Stimulated activated CD8-positive, alpha-beta memory T cell treated with anti-CD3 and anti-CD28 coated beads, Interleukin-4, amount 100 ng/mL, for 48 hours (primary cell): ENCODE results near the gene ARHGAP35.
"Not testable (repeated sequence)": the region's sequence is repeated elsewhere in the genome, so short reads cannot be mapped to it uniquely, and the experiment has no call there.

Source experiments
- DNase-seq: peaks from one replicate; pipeline ENCODE4 v3.0.0-alpha.2; 2020

The ARHGAP35 gene

GRCh38 chr19:46860846-46861690 lies at the start of gene ARHGAP35:
ARHGAP35 (plus strand) TSS chr19:46860997; CDS start chr19:46918676, 57,679 bp downstream.
- no peak for DNase-seq

DNA sequence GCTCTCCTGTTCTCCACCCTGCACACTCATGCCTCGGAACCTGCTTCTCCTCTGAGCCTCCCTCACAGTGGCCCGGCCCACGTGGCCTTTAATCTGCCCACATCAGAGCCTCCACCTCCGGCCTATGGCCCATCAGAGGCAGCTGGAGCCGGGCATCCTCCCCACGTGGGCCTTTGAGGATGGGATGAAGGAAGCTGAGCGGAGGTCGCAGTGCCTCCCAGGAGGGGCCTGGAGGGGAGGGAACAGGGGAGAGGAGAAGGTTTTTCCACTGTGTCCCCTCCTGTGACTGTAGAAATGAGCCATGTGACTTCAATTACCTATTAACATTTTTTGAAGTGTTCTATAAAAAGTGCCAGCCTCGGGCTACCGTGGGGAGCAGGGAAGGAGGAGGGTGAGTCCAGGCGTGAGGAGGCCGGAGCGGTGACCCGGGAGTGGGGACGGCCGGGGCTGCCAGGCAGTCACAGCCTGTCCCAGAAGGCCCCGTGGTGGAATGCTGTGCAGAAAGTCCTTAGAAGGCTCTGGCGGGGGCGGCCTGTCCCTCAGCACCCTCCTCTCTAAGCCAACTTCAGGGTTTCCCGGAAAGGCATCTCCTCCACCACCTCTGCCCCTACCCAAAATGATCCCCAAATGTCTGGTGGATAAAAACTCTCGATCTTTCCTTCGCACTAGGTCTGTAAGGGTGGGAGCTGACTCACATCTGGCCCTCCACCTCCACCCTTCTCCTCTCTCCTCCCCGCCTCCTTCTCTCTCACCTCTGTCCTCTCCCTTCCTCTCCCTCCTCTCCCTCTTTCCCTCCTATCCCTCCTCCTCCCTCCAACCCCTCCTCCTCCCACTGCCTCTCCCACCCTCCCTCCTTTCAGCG lies 47.6 kb upstream of the ARHGAP35 start:
- DNase-seq, result no peak

GRCh38 chr19:46813839-46814358 lies 46.9 kb upstream of the ARHGAP35 start:
- DNase-seq, result no peak

DNA sequence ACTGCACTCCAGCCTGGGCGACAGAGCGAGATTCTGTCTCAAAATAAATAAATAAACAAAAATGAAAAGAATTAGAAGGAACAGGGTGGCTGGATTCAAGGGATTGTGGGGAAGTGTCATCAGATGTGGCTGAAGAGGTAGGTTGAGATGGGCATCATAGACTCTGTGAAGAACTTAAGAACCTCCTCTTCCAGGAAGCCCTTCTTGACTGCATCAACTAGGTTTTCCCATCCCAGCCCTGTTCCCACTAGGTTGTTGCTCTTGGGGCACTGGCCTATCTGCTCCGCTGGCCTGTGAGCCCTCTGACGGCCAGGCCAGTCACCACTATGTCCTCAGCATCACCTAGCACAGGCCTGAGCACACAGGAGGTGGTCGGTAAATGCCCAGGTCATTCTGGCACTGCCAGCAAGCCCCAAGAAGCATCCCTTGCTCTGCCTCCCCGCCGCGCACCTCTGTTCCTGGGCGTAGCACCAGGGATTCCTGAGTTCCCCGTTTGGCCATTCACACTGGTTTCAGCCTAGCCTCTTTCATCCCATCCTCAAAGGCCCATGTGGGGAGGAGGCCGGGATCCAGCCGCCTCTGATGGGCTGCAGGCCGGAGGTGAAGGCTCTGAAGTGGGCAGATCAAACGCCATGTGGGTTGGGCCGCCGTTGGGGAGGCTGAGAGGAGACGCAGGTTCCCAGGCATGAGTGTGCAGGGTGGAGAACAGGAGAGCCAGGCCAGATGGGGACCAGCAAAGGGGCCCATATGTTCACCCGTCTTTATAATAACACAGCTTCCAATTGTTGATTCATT lies 44.8 kb upstream of the ARHGAP35 start:
- DNase-seq, result no peak

DNA sequence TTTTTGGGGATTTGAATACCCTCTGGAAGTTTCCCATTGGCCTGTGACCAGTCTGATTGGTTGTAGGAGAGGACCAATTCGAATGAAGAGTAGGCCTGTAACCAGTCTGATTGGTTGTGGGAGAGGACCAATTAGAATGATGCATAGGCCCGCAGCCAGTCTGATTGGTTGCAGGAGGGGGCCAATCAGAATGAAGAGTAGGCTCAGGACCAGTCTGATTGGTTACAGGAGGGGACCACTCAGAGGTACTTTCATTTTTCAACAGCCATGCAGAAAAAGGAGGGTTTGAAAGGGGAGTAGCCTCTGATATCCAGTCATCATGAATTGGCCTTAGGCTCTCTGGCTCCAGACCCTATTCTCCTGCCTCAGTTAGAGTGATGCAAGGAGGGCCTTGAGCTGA lies 42.0 kb upstream of the ARHGAP35 start:
- peak; percentile 37 for DNase-seq

DNA sequence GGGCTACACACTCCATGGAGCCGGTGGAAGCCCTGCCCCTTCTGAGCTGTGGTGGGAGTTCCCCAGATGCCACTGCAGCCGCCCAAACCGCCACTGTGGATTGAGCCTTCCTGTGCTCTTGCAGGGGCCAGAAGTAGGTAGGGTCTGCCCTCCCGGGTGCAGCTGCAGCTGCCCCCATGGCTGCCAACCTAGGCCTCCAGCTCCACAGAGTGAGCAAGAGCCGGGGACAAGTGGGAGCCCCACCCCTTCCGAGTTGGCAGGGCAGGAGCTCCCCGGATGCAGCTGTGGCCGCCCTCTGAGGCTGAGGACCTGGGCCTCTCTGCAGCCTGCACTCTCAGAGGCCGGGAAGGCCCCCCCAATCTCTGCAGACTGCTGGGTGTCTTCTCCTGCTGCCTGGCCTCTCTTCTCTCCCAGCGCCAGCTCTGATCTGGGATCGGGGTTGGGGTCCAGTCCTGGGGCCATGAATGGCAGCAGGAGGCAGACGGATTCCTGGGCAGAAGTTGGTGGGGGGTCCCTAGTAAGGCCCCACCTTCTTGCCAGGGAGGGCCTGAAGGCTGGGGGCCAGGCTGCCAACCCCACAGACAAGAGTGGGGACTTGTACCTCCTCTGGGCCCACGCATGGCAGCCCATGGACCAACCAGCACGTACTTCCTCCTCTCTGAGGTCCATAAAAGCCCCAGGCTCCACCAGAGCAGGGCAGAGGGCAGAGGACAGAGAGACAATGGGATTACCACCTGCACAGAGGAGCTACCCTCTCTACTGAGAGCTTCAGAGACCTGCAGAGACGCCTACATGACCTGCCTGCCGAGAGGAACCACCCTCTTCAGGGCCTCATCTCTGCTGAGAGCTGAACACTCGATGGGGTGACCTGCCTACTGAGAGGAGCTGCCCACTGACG lies 39.0 kb upstream of the ARHGAP35 start:
- peak; percentile 71 for DNase-seq

- DNase-seq, result not testable (repeated sequence)
These were observed 38.4 kb upstream of the ARHGAP35 start for GRCh38 chr19:46822410-46822787.

DNA sequence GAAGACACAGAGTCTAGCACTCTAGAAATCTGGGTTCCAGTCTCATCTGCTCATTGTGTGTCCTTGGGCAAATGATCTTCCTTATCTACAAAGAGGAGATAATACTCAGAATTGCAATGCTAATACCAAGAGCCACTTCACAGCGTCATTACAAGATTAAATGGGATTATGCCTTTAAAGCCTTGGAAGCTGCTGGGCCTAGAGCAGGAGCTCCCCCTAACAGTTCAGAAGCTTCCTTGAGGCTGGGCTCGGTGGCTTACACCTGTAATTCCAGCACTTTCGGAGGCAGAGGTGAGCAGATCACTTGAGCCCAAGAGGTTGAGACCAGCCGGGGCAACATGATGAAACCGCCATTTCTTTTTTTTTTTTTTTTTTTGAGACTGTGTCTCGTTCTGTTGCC lies 37.7 kb upstream of the ARHGAP35 start:
- no peak for DNase-seq

DNA sequence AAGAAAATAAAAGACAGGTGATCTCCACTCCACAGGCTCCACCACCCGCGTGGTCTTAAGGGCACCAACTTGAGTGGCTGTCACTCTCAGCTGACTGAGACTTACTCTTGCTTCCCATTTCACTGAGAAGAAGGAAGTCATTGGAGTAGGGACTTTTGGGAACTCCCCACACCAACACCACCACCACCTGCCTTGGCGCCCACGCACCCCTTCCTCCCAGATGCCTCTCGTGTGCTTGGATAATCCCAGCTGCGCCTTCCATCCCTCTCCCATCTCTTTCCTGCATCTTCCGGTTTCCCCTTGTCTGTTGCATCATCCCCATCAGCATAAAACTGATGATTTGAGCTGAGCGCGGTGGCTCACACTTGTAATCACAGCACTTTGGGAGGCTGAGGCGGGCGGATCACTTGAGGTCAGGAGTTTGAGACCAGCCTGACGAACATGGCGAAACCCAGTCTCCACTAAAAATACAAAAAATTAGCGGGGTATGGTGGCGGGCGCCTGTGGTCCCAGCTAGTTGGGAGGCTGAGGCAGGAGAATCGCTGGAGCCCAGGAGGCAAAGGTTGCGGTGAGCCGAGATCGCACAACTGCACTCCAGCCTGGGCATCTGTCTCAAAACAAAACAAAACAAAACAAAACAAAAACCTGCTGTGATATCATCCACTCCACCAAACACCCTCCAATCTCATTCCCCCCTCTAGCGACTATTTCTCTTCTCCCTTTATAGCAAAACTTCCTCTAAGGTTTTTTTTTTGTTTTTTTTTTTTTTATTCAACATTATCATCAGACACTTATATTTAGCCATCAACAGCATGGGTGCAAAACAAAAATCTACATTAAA lies 35.7 kb upstream of the ARHGAP35 start:
- no peak for DNase-seq

DNA sequence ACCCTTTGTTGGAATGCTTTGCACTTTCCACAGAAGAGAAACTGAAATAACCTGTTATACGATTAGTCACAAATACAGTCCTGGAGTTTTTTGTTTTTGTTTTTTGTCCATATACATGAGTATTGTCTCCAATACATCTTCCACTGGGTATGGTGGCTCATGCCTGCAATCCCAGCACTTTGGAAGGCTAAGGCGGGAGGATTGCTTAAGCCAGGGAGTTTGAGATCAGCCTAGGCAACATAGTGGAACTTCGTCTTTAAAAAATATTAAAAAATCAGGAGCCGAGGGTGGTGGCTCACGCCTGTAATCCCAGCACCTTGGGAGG lies 35.1 kb upstream of the ARHGAP35 start:
- DNase-seq, result no peak

GRCh38 chr19:46828484-46828883 lies 32.3 kb upstream of the ARHGAP35 start:
- peak; percentile 74 for DNase-seq

DNA sequence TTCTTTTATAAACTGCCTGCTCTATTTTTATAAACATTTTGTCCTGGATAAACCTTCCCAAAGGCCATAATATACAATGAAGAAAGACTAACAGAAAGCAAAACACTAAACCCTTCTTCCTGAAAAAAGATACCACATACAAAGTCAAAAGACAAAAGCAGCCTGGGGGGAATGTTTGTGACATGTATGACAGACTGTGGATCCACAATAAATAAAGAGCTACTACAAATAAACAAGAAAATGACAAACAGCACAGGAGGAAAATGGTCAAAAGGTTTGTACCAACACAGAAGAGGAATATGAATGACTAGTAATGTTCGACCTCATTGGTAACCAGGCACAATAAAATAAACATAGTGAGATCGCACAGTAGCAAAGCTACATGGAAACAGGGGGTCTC lies 29.9 kb upstream of the ARHGAP35 start:
- no peak for DNase-seq

DNA sequence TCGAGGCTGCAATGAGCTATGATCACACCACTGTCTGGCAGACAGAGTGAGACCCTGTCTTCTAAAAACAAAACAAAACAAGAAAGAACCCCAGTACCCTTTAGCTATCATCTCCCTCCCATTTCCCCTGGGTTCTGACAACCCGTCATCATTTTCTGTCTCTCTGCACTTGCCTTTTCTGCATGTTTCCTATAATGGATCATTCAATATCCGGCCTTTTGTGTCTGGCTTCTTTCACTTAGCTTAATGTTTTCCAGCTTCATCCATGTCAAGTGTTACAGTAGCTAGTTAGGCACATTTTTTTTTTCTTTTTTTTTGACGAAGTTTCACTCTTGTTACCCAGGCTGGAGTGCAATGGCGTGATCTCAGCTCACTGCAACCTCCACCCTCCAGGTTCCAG lies 26.7 kb upstream of the ARHGAP35 start:
- DNase-seq, result no peak

DNA sequence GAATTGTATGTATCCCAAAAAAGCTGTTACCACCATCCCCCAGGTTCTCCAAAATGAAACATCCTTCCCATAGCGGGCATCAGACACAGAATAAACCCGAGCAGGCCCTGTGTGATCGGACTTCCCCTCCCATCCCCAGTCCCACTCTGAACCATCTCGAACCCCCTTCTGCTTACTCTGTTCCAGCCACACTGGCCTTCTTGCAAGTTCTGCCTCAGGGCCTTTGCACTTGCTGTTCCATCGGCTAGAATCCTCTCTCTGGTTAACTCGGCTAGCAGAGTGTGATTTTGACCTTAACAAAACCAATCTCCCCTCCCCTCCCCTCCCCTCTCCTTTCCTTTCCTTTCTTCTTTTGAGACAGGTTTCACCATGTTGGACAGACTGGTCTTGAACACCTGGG lies 25.8 kb upstream of the ARHGAP35 start:
- DNase-seq, result no peak

DNA sequence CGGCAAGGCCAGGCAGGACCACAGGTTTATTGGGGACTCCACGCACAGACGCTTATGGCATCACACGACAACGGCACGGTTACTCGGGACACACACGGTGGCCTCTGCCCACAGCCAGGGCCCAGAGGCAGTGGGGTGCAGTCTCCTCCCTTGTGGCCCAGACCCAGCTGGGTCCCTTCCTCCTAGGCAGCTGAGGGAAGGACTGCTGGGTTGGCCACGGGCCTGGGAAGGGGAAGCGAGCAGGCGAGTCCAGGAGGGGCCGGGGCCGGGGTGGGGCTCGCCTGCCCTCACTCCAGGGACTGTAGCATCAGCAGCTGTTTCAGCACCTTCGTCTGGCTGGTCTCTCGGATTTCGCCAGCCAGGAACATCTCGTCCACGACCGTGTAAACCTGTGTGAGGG lies 22.6 kb upstream of the ARHGAP35 start:
- no peak for DNase-seq

DNA sequence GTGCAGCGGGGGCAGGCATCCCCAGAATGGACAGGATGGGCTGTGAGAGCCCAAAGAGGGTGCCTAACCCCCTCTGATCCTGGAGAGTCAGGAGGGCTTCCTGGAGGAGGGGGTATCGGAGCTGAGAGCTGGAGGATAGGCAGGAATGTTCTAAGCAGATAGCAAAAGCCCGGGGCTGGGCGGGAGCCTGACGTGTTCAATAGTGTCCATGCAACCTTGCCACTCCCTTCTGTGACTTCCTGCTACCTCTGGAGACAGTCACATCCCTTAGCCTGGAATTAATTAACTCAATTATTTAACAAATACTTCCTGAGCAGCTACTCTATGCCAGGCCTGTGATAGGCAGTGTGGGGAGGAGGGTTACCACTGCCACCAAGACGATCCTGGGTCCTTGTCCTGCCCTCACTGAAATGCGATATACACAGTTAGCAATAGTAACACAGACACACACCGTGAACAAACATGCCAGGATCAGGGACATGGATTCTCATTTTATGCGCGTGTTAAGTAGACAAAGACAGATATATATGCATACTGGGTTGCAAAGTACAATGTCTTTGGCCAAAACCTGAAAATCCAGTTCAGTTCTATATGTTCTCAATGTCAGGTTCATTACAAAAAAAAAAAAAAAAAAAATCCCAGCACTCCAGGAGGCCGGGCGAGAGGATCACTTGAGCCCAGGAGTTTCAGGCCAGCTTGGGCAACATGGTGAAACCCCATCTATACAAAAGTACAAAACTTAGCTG lies 20.9 kb upstream of the ARHGAP35 start:
- no peak for DNase-seq

- DNase-seq, result peak; percentile 53
These were observed 20.3 kb upstream of the ARHGAP35 start for GRCh38 chr19:46840498-46840942.

DNA sequence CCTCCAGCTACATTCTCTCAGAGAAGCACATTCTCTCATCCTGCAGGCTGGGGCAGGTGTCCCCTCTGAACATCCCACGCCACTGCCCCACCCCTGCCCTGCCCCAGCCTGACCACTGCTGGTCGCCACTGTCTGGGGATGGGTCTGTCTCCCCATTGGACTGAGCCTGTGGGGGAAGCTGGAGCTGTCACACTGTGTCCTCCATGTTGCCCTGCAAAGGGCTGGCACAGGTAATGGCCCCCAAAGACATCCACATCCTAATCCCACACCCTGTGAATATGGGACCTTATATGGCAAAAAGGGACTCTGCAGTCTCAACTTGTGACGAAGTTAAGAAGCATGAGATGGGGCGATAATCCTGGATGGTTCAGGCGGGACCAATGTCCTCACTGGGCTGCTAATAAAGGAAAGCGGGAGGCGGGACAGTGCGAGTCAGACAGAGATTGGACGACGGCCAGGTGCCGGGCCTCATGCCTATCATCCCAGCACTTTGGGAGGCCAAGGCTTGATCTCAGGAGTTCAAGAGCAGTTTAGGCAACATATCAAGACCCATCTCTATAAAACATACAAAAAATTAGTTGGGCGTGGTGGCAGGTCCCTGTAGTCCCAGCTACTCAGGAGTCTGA lies 19.2 kb upstream of the ARHGAP35 start:
- DNase-seq, result no peak

DNA sequence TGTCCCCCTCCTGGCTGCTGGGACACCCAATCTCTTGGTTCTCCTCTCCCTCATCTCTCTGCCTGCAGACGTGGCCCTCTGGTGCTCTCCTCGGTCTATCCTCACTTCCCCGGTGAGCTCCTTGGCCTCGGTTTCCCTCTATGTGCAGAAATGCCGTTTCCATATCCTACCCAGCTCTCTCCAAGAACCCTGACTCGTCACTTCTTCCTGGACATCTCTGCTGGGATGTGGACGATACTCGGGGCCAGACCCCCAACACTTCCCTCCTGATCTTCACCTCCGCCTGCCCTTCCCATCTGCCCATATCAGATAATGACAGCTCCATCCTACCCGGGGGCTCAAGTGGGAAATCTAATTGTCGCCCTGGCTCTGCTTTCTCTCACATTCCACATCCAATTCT lies 18.0 kb upstream of the ARHGAP35 start:
- no peak for DNase-seq

GRCh38 chr19:46844067-46844489 lies 16.7 kb upstream of the ARHGAP35 start:
- no peak for DNase-seq
